HepG2 (cell line): ENCODE measurements around the gene PAPPA2. TPM values are rescaled to one million over a fixed set of nuclear protein-coding genes. Genes with fewer than 3 reads are reported as not detected.

ENCODE experiments used
- ATAC-seq: fragments of 200-7000 bp; cut with Tn5 transposase; 3 replicates; pipeline ENCODE4 v1.9.1; 2020; ENCODE audit warnings: mild to moderate bottlenecking, moderate library complexity
- BruUV-seq: library from RNA; stranded (reverse); fragments of 400-500 nt; replicated peaks from 2 replicates; lab custom pipeline; 2021; lab: Mats Ljungman, UMichigan
- CTCF ChIA-PET: fragments of 300-600 bp; formaldehyde crosslinking; extraction: SDS; loops from one replicate; lab custom pipeline; 2021; ENCODE audit warnings: low total read pairs, inconsistent platforms, low intra/inter-chr PET ratio; lab: Yijun Ruan, JAX
- POLR2A ChIA-PET: fragments of 350-600 bp; sonication (Branson Sonifier 250); formaldehyde crosslinking; loops from one replicate; lab custom pipeline; 2020; ENCODE audit warnings: antibody characterized with exemption, inconsistent platforms; lab: Yijun Ruan, JAX
- DNase-seq: peaks from one replicate; pipeline ENCODE4 v3.0.0-alpha.2; 2015; ENCODE audit warnings: low spot score
- FAIRE-seq: peaks from 3 replicates; lab custom pipeline; 2011; peaks lifted over from hg19 to GRCh38; lab: Jason Lieb, UNC
- H2AFZ ChIP-seq: one replicate; pipeline ENCODE4 v1.6.1; 2011; ENCODE audit warnings: low read length, inconsistent platforms
- H3K27ac ChIP-seq: fragments of 300-600 bp; 3 replicates; pipeline ENCODE4 v1.8.0; 2011; ENCODE audit warnings: mixed run types, mild to moderate bottlenecking, mixed read lengths, low read length, inconsistent platforms; ENCODE audit not compliant: insufficient read depth; ENCODE audit errors: extremely low read length
- H3K27me3 ChIP-seq, 2 experiments: fragments of 200-600 bp in 1 of 2; 2 replicates in 1 of 2; 3 replicates in 1 of 2; pipeline versions ENCODE4 v1.6.0 to v1.8.0; 2011; ENCODE audit warnings: low read length in 2 of 2, mild to moderate bottlenecking in 2 of 2, moderate library complexity in 2 of 2, inconsistent platforms in 1 of 2; ENCODE audit not compliant: insufficient read depth in 2 of 2, control insufficient read depth in 1 of 2
- H3K36me3 ChIP-seq, 2 experiments: fragments of 200-600 bp in 1 of 2; replicated peaks in 1 of 2; 2 replicates in 1 of 2; 3 replicates in 1 of 2; pipeline versions ENCODE4 v1.5.1 to v1.8.0; 2011; ENCODE audit warnings: low read length in 2 of 2, inconsistent platforms in 1 of 2; ENCODE audit not compliant: insufficient read depth in 2 of 2, control insufficient read depth in 1 of 2
- H3K4me1 ChIP-seq: 2 replicates; pipeline ENCODE4 v1.5.1; 2012; ENCODE audit warnings: low read length, inconsistent platforms; ENCODE audit not compliant: insufficient read depth
- H3K4me2 ChIP-seq: 2 replicates; pipeline ENCODE4 v1.6.0; 2011; ENCODE audit warnings: low read depth, low read length, inconsistent platforms
- H3K4me3 ChIP-seq, 3 experiments: fragments of 200-600 bp in 1 of 3; sonication (generic), shearing (Covaris generic) in 1 of 3; replicated peaks in 1 of 3; 2 replicates each; pipeline ENCODE4 v1.5.1; 2011 to 2016; ENCODE audit warnings: low read length in 3 of 3, inconsistent platforms in 2 of 3, low read depth in 2 of 3, mild to moderate bottlenecking in 2 of 3, control low read depth in 1 of 3, mixed read lengths in 1 of 3; ENCODE audit not compliant: insufficient read depth in 1 of 3
- H3K79me2 ChIP-seq: one replicate; pipeline ENCODE4 v1.6.1; 2011; ENCODE audit warnings: low read length, inconsistent platforms; ENCODE audit not compliant: insufficient read depth
- H3K9ac ChIP-seq: 2 replicates; pipeline ENCODE4 v1.6.0; 2011; ENCODE audit warnings: mild to moderate bottlenecking, low read depth, low read length, inconsistent platforms; ENCODE audit not compliant: insufficient read depth
- H3K9me3 ChIP-seq: 2 replicates; pipeline ENCODE4 v1.5.1; 2012; ENCODE audit warnings: mild to moderate bottlenecking, low read length
- H4K20me1 ChIP-seq: 2 replicates; pipeline ENCODE4 v1.6.0; 2011; ENCODE audit warnings: inconsistent platforms, mild to moderate bottlenecking, low read length, moderate library complexity; ENCODE audit not compliant: insufficient read depth
- E2F2 ChIP-seq: sonication (generic); formaldehyde crosslinking; IDR thresholded peaks from 2 replicates; pipeline ENCODE4 v1.4.0; 2020; ENCODE audit warnings: missing genetic modification reagents, borderline replicate concordance
- FOSL1 ChIP-seq: sonication (generic); formaldehyde crosslinking; IDR thresholded peaks from 2 replicates; pipeline ENCODE4 v1.9.0; 2021; ENCODE audit warnings: missing genetic modification reagents, borderline replicate concordance
- GPN1 ChIP-seq: sonication (generic); formaldehyde crosslinking; IDR thresholded peaks from 2 replicates; pipeline ENCODE4 v1.5.1; 2020; ENCODE audit warnings: missing genetic modification reagents, borderline replicate concordance
- SOX5 ChIP-seq: IDR thresholded peaks from 2 replicates; pipeline ENCODE4 v1.6.1; 2016; ENCODE audit warnings: borderline replicate concordance
- ZNF136 ChIP-seq: sonication (generic); formaldehyde crosslinking; IDR thresholded peaks from 2 replicates; pipeline ENCODE4 v1.8.1; 2022; ENCODE audit warnings: low read depth, mild to moderate bottlenecking, moderate library complexity, missing genetic modification reagents
- ZNF224 ChIP-seq: sonication (generic); formaldehyde crosslinking; IDR thresholded peaks from 2 replicates; pipeline ENCODE4 v1.5.0; 2020; ENCODE audit warnings: mild to moderate bottlenecking, missing genetic modification reagents
- ZNF234 ChIP-seq: sonication (generic); formaldehyde crosslinking; conservative IDR thresholded peaks from 2 replicates; pipeline ENCODE4 v1.5.1; 2020; ENCODE audit warnings: mild to moderate bottlenecking, missing genetic modification reagents
- ZNF350 ChIP-seq: sonication (generic); formaldehyde crosslinking; IDR thresholded peaks from 2 replicates; pipeline ENCODE4 v1.4.0; 2020; ENCODE audit warnings: mild to moderate bottlenecking, low read depth, missing genetic modification reagents, borderline replicate concordance
- ZNF510 ChIP-seq: sonication (generic); formaldehyde crosslinking; IDR thresholded peaks from 2 replicates; pipeline ENCODE4 v1.4.0; 2020; ENCODE audit warnings: low read depth, mild to moderate bottlenecking, missing genetic modification reagents
- ZZZ3 ChIP-seq: sonication (generic); formaldehyde crosslinking; IDR thresholded peaks from 2 replicates; pipeline ENCODE4 v1.4.0; 2020; ENCODE audit warnings: missing genetic modification reagents, mild to moderate bottlenecking, borderline replicate concordance
- WGBS: methylation state at CpG from one replicate; pipeline ENCODE4 v1.1.6; 2017; ENCODE audit warnings: low lambda C conversion rate; 5-methylcytosine and 5-hydroxymethylcytosine counted together
- in situ Hi-C: cut with HindIII; loops from 2 replicates; pipeline ENCODE4 v1.10.0; 2017; ENCODE audit warnings: low pct_unique_long_range_greater_than_20kb; ENCODE audit not compliant: extremely low pct_ligation_motif_present
- intact Hi-C: fragments of 100-400 bp; cut with micrococcal nuclease; formaldehyde crosslinking; loops from one replicate; pipeline ENCODE4 v1.10.0; 2022; ENCODE audit not compliant: unreplicated experiment
- polyA plus RNA-seq, 8 experiments: library from polyadenylated mRNA; depleted of rRNA in 3 of 8; stranded (reverse) in 7 of 8; unstranded in 1 of 8; fragments of >200 nt; fragmentation: Illumina TruSeq in 4 of 8; extraction: Trizol in 4 of 8; gene quantifications; 2 replicates each; pipeline versions ENCODE4 v1.2.1 to v1.2.3, GENCODE V29; 2011 to 2016; ENCODE audit warnings: low read depth in 4 of 8, missing spikeins in 1 of 8, mixed read lengths in 1 of 8; ENCODE audit not compliant: insufficient read depth in 1 of 8
- total RNA-seq, 5 experiments: library from RNA; depleted of rRNA; stranded (reverse); fragments of >200 nt; fragmentation: Illumina TruSeq; extraction: Trizol; gene quantifications; 2 replicates each; pipeline ENCODE4 v1.2.3, GENCODE V29; 2016; ENCODE audit warnings: low read depth in 1 of 5

PAPPA2 gene
- total and polyA plus RNA-seq, 2 of the 13 experiments (the other 11 are each of a cell fraction or from before 2014, with no cell fraction given): 0.01 TPM; not detected in 1

- ChIA-PET POLR2A (no interaction called here), CTCF (no interaction called here)
- TF ChIP-seq ZNF234 (no peak), ZNF136 (CRISPR knock-in tag) (no peak), ZZZ3 (no peak), E2F2 (CRISPR knock-in tag) (no peak), GPN1 (CRISPR knock-in tag) (no peak), ZNF510 (CRISPR knock-in tag) (no peak), SOX5 (CRISPR knock-in tag) (no peak), FOSL1 (CRISPR knock-in tag) (no peak), ZNF350 (CRISPR knock-in tag) (no peak), ZNF224 (CRISPR knock-in tag) (no peak)
- H3K36me3 ChIP-seq: no peaks in the 10 kb centered on the region
- in situ Hi-C loops (no loop called here), intact Hi-C loops (no loop called here)
- no peak overlapping the region for H3K9ac ChIP-seq
- no peaks in the 10 kb centered on the region for H3K27me3 ChIP-seq
- no peak overlapping the region for H3K27ac ChIP-seq
- DNase-seq (no peak), ATAC-seq (no peak), FAIRE-seq (no peak)
- no peaks in the 10 kb centered on the region for H3K9me3 ChIP-seq
- WGBS: 30% methylated on average over 3 of the region's 3 CpGs
- BruUV-seq: no TSS peak
- H3K4me1 ChIP-seq: no peaks in the 10 kb centered on the region
- no peaks in the 10 kb centered on the region for H4K20me1 ChIP-seq
- no peak overlapping the region for H3K4me2 ChIP-seq
- no peaks in the 10 kb centered on the region for H3K79me2 ChIP-seq
- H3K4me3 ChIP-seq: no peak overlapping the region
- no peak overlapping the region for H2AFZ ChIP-seq
Measured at GRCh38 chr1:176852124-176852523, 389.1 kb downstream of the PAPPA2 start.
